OCI-LY7 (cell line): Measurements from ENCODE around the gene DCC.

Source experiments
- EZH2phosphoT487 ChIP-seq: fragments of 200-600 bp; sonication (generic); IDR thresholded peaks from 2 replicates; pipeline ENCODE4 v1.6.1; 2018; ENCODE audit warnings: low read depth, borderline replicate concordance, mild to moderate bottlenecking, mixed run types, antibody characterized with exemption, low read length, moderate library complexity, mixed read lengths
- TF ChIP-seq, protein P1 (sequence below): fragments of 200-600 bp; sonication (generic); conservative IDR thresholded peaks from 2 replicates; pipeline ENCODE4 v1.5.1; 2014; ENCODE audit warnings: mild to moderate bottlenecking, antibody characterized with exemption, low read length, moderate library complexity, mixed read lengths

DNA sequence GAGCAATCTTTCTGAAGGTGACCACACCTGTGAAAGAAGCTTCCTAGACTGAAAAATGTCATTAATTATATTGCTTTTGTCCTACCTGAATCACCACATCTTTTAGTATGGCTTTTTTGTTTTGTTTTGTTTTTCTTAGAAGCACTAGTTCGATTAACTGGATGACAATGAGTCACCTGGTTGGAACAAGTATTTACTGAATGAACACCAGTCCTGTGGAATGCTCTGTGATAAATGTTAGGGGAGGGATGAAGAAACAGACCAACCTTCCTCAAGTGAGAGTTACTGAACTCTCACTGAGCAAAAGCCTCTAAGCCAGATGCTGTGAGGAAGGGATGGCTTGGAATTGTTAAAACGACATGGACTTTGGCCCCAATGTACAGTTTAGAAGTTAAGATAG, 26.8 kb upstream of the DCC start:
- TF ChIP-seq, protein P1, sequence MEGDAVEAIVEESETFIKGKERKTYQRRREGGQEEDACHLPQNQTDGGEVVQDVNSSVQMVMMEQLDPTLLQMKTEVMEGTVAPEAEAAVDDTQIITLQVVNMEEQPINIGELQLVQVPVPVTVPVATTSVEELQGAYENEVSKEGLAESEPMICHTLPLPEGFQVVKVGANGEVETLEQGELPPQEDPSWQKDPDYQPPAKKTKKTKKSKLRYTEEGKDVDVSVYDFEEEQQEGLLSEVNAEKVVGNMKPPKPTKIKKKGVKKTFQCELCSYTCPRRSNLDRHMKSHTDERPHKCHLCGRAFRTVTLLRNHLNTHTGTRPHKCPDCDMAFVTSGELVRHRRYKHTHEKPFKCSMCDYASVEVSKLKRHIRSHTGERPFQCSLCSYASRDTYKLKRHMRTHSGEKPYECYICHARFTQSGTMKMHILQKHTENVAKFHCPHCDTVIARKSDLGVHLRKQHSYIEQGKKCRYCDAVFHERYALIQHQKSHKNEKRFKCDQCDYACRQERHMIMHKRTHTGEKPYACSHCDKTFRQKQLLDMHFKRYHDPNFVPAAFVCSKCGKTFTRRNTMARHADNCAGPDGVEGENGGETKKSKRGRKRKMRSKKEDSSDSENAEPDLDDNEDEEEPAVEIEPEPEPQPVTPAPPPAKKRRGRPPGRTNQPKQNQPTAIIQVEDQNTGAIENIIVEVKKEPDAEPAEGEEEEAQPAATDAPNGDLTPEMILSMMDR, result no peak
- no peak for TF ChIP-seq EZH2phosphoT487
